ENCODE results near the gene APBB2. TPM values are rescaled to one million over a fixed set of nuclear protein-coding genes. Genes with fewer than 3 reads are reported as not detected.

Gene APBB2
- total and polyA plus RNA-seq, 4 donors = 4.8 to 31.5 (median 11.2) TPM

DNA sequence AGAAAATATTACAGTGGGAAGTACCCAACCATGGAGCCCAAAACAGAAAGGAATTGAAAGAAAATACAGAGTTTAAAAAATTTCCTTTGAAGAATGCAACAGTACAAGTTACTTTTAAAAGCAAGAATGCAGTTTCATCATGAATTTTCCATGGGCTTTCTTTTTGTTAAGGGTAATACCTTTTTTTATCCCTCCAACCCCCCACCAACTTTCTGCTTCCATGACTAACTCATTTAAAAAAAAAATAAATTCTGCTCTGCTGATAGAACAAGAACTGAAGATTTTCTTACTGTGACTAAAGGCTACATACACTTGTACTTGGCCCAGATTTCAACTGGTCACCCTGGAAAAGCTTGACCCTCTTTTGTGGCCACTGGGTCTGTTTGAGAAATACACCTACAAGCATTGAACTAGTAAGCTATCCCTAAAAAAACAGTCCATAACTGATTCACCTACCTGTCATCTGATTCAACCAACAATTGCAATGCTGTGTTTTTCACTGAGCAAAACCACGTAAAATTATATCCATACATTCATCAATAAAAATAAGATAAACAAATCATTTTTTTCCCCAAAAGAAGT lies 250.4 kb downstream of the APBB2 start:
- H3K9ac ChIP-seq (ENCODE audit: low read depth in 1 of 2, low read length in 2 of 2) = no peak overlapping the region
- H3K36me3 ChIP-seq (ENCODE audit: control insufficient read depth in 4 of 4, insufficient read depth in 3 of 4, low read depth in 1 of 4, low read length in 3 of 4) = no peaks in the 10 kb centered on the region
- no peak for DNase-seq (ENCODE audit: low spot score)
- no peak overlapping the region for H3K4me3 ChIP-seq (ENCODE audit: low read depth in 1 of 3, low read length in 3 of 3)
- H3K4me1 ChIP-seq (ENCODE audit: control insufficient read depth in 4 of 4, insufficient read depth in 4 of 4, low read length in 3 of 4) = no peaks in the 10 kb centered on the region
- H3K27ac ChIP-seq (ENCODE audit: low read depth in 1 of 2, low read length in 2 of 2) = no peak overlapping the region
- peaks cover 0 to 3% (median 2%) of the 10 kb centered on the region in 4 donors for H3K9me3 ChIP-seq (ENCODE audit: control insufficient read depth in 4 of 4, low read length in 3 of 4)
- TF ChIP-seq HNF4A (conservative IDR thresholded peaks at IDR 0.05) = no peak
- no peak for TF ChIP-seq FOXA2 (IDR thresholded peaks at IDR 0.05)
- no peak for TF ChIP-seq HNF4G (IDR thresholded peaks at IDR 0.05)
- TF ChIP-seq RAD21 (IDR thresholded peaks at IDR 0.05) = no peak
- TF ChIP-seq EGR1 (IDR thresholded peaks at IDR 0.05; ENCODE audit: low read depth in 2 of 2) = no peak
- TF ChIP-seq MAX (IDR thresholded peaks at IDR 0.05) = no peak
- no peak for TF ChIP-seq REST (IDR thresholded peaks at IDR 0.05)
- TF ChIP-seq ZBTB33 (IDR thresholded peaks at IDR 0.05) = no peak
- TF ChIP-seq TAF1 (conservative IDR thresholded peaks at IDR 0.05) = no peak
- no peak for TF ChIP-seq YY1 (IDR thresholded peaks at IDR 0.05)
- no peak for TF ChIP-seq FOXA1 (IDR thresholded peaks at IDR 0.05)
- no peaks in the 10 kb centered on the region for H3K27me3 ChIP-seq (ENCODE audit: control insufficient read depth in 4 of 4, insufficient read depth in 4 of 4, low read length in 3 of 4)
- 99% methylated on average over 1 of the region's 1 CpG for WGBS

GRCh38 chr4:40962551-40963180 lies 251.7 kb downstream of the APBB2 start:
- Histone ChIP-seq H3K27me3 (ENCODE audit: control insufficient read depth in 4 of 4, insufficient read depth in 4 of 4, low read length in 3 of 4) (no peaks in the 10 kb centered on the region), H3K9me3 (ENCODE audit: control insufficient read depth in 4 of 4, low read length in 3 of 4) (peaks cover 0 to 3% (median 2%) of the 10 kb centered on the region in 4 donors), H3K36me3 (ENCODE audit: control insufficient read depth in 4 of 4, insufficient read depth in 3 of 4, low read depth in 1 of 4, low read length in 3 of 4) (no peaks in the 10 kb centered on the region), H3K4me1 (ENCODE audit: control insufficient read depth in 4 of 4, insufficient read depth in 4 of 4, low read length in 3 of 4) (no peaks in the 10 kb centered on the region), H3K4me3 (ENCODE audit: low read depth in 1 of 3, low read length in 3 of 3) (no peak overlapping the region), H3K9ac (ENCODE audit: low read depth in 1 of 2, low read length in 2 of 2) (no peak overlapping the region), H3K27ac (ENCODE audit: low read depth in 1 of 2, low read length in 2 of 2) (no peak overlapping the region)
- WGBS = 85% methylated on average over 7 of the region's 7 CpGs
- TF ChIP-seq EGR1 (IDR thresholded peaks at IDR 0.05; ENCODE audit: low read depth in 2 of 2) (no peak), REST (IDR thresholded peaks at IDR 0.05) (no peak), HNF4A (conservative IDR thresholded peaks at IDR 0.05) (no peak), RAD21 (IDR thresholded peaks at IDR 0.05) (no peak), TAF1 (conservative IDR thresholded peaks at IDR 0.05) (no peak), FOXA1 (IDR thresholded peaks at IDR 0.05) (no peak), RXRA (IDR thresholded peaks at IDR 0.05) (no peak), SP1 (IDR thresholded peaks at IDR 0.05) (no peak), JUND (IDR thresholded peaks at IDR 0.05) (no peak), YY1 (IDR thresholded peaks at IDR 0.05) (no peak), ZBTB33 (IDR thresholded peaks at IDR 0.05) (no peak)
- TF ChIP-seq, protein P1, sequence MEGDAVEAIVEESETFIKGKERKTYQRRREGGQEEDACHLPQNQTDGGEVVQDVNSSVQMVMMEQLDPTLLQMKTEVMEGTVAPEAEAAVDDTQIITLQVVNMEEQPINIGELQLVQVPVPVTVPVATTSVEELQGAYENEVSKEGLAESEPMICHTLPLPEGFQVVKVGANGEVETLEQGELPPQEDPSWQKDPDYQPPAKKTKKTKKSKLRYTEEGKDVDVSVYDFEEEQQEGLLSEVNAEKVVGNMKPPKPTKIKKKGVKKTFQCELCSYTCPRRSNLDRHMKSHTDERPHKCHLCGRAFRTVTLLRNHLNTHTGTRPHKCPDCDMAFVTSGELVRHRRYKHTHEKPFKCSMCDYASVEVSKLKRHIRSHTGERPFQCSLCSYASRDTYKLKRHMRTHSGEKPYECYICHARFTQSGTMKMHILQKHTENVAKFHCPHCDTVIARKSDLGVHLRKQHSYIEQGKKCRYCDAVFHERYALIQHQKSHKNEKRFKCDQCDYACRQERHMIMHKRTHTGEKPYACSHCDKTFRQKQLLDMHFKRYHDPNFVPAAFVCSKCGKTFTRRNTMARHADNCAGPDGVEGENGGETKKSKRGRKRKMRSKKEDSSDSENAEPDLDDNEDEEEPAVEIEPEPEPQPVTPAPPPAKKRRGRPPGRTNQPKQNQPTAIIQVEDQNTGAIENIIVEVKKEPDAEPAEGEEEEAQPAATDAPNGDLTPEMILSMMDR (IDR thresholded peaks at IDR 0.05; ENCODE audit: low read depth, low read length, missing input control) = no peak
- TF ChIP-seq, protein P2, sequence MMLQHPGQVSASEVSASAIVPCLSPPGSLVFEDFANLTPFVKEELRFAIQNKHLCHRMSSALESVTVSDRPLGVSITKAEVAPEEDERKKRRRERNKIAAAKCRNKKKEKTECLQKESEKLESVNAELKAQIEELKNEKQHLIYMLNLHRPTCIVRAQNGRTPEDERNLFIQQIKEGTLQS (IDR thresholded peaks at IDR 0.05) = no peak
- DNase-seq (ENCODE audit: low spot score) = no peak

Data from liver (tissue), 9 donors.